ENCODE results near the gene LCOR.

The LCOR gene

DNA sequence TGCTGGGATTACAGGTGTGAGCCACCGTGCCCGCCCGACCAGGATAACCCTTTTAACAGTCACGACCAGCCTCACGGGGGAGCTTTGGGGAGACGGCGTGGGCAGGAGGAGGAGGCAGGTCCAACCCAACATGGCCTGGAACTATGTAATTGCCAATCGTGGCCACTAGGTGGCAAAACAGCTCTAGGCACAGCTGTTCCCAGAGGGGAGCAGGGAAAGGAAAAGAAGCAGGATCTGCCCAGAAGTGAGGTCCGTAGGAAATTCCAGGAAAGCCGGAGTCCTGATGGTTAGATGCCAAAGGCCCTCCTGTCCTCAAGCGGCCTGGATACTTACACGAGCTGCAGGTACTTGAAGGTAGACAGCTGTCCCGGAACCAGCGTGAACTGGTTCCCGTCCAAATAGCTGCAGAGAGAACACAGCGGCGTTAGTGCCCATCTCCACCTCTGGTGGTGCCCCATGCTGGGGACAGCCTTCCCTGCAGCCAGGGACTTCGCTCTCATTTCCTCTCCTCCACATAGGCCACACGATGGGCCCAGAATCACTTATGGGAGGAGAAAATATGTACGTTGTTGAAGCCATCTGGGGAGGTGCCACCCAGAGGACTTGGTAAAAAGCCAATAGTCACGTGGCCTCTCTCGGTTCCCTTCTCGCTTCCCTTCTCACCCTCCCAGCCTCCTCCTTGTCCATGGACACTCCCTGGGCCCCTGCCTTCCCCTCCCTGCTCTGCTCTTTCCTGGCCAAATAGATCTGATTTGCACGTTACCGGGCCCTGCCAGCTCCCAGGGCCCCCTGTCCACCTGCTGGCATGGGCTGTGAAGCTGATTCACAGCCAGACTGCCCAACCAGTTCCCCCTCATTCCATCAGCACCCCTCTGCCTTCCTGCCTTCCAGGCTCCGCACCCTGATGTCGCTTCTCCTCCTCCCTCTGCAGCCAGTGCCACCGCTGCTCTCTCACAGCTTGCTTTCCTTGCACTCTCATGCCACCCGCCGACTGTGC lies 205.6 kb downstream of the LCOR start:
- DNase-seq = peak; percentile 78

DNA sequence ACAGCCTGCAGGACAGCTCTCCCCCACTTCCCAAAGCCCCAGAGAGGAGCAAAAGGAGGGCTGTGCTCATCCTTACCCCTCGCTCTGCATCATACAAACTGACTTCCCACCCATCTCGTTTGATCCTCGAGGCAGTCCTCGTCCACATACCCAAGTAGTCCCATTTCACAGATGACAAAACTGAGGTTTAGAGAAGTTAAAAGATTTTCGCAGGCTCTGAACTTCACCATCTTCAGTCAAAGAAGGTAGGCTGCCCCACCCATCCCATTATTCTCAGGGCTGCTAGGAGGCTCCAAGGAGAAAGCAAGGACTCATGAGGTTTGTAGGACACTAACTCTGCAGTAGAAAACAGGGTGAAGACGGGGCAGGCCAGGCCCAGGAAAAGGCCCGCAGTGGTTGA lies 206.6 kb downstream of the LCOR start:
- no peak for DNase-seq

DNA sequence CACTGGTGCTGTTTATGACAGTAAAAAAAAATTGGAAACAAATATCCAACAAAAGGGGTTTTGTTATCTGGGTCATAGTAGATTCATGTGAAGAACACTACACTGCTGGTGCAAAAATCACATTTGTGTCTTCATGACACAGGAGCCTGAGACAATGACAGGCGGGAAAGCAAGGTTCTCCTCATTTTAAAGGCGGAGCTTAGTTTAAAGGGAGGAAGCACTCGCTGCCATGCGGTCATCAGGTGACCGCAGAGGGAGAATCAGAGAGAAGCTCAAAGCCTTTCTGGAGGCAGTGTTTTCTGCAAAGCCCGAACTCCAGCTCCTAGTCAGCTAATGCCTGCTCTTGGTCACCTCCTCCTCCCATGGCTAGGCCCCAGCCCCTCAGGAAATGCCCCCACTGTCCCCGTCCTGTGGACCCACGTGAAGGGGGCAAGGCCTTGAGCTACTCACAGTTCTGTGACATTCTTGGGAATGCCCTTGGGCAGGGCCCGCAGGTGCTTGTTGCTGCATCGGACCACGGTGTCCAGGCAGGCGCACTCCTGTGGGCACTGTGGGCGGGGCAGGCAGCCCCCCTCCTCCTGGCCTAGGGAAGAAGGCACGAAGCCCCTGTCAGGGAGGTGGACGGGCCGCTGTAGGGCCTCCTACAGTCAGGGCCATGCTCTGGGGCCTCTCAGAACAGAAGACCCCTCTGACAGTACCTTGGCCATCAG lies 207.6 kb downstream of the LCOR start:
- DNase-seq = no peak

DNA sequence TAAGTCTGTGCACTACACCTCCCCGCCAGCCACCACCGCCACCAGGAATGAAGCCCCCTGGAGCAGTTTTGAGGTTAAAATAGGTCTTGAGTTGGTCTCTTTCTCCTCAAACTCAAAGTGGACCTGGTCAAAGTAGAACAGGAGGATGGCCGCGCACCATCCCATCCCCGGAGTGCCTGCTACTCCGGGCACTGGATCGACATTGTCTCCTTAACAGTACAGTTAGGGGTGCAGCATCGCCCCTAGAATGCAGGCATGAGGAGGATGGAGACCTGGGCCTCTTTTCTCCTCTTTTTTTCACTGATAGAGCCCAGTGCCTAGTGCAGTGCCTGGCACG lies 208.1 kb downstream of the LCOR start:
- DNase-seq = no peak

DNA sequence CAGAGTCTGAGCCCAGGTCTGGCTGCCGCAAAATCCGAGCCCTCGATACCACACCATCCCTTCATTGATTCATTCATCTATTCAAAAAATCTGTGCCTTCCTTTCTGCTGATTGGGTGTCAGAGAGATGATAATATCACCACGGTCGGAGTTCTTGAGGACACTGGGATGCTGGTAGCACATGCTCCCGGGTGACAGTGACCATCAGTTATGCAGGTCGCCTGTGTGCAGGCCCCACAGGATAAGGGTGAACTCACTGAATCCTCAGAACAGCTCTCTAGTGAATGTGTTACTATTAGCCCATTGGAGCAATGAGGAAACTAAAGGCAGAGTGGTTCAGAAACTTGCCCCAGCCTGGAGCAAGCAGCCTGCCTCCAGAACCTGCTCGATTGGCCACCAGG lies 208.6 kb downstream of the LCOR start:
- no peak for DNase-seq

DNA sequence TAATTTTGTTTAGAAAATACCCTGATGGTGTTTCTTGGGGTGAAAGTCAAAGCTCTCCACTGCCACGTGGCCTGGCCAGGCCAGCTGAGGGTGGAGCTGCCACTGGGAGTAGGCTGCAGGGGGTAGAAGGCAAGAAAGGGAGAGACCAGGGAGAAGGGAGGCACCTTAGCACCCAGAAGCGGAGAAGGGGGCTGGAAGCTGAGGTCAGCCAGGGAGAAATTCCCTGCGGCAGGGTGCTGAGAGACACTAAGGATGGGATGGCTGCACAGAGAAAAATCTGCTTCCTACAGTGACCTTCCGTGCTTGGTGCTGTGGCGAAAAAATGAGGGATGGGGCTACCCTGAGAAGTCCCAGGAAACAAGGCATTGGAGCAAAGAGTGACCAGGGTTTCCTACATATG lies 210.0 kb downstream of the LCOR start:
- DNase-seq = no peak

DNA sequence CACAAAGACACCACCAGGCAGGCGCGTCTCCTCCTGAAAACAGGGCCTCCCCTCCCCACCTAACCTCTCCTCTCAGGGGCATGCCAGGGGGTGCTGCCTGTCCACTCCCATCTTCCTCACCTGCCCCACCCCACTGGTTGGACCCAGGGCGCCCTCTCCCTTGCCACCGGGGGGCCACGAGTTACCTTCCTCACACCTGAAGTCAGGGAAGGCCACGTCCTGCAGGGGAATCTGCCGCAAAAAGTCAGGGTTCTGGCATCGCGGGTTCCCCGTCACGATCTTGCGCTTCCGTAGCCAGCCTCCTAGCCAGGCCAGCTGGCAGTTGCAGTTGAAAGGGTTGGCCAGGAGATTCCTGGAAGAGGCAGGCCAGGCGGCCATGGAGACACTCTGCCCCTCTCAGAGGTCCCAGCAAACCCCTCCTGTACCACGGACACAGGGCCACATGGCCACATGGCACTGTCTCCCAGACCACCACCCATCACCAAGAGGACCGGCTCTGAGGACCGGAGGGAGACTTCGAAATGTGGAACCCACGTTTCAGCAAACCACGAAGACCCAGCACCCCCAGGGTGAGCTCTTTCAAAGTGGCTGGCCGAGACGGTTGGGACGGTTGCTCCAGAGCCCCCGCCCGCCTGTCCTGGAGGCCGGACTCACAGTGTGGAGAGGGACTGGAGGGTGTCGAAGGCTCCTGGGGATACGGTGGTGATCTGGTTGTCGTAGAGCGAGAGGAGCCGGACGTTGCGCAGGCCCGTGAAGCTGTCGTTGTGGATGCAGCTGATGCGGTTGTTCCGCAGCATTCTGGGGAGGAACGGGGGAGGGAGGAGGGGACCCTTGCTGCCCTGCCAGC lies 210.8 kb downstream of the LCOR start:
- DNase-seq = no peak

DNA sequence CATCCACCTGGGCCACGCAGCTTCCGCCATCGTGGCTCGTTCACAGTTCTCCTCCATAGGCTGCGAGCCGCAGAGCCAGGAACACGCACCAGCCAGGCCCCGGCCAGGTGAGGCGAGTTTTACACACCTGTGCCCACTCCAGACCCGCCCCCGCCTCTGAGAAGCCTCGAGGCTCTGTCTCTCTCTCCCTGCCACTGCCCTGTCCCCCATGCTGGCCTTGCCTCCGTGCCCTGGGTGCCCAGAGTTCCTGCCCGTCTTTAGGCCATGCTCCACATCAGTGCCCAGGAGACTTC lies 211.4 kb downstream of the LCOR start:
- DNase-seq = no peak
